Naive thymus-derived CD4-positive, alpha-beta T cell (primary cell): ENCODE results near the gene ASCL3. TPM values are rescaled to one million over a fixed set of nuclear protein-coding genes. Genes with fewer than 3 reads are reported as not detected.
A peak's percentile ranks its signal among the peaks of the same experiment; 100 is the strongest.
"Not testable (repeated sequence)": the region's sequence is repeated elsewhere in the genome, so short reads cannot be mapped to it uniquely, and the experiment has no call there.

Source experiments
- ATAC-seq: fragments of 150-1000 bp; cut with Tn5 transposase; 2 replicates; pipeline ENCODE4 v1.10.0; 2021; ENCODE audit warnings: mild to moderate bottlenecking, moderate library complexity
- CTCF ChIA-PET: fragments of 350-600 bp; sonication (Branson Sonifier 250); formaldehyde crosslinking; loops from one replicate; lab custom pipeline; 2021; ENCODE audit warnings: antibody characterized with exemption; lab: Charles Lee
- POLR2A ChIA-PET: fragments of 350-600 bp; sonication (Branson Sonifier 250); formaldehyde crosslinking; loops from one replicate; lab custom pipeline; 2021; ENCODE audit warnings: antibody characterized with exemption, inconsistent platforms; lab: Charles Lee
- DNase-seq, 9 donors: peaks; one replicate each; pipeline versions ENCODE4 v3.0.0 to v3.0.0-alpha.2; 2020 to 2022; ENCODE audit warnings: mixed read lengths in 1 of 9
- H3K27ac ChIP-seq: one replicate; pipeline ENCODE4 v1.7.0; 2013; ENCODE audit warnings: mild to moderate bottlenecking, low read depth, low read length, moderate library complexity
- H3K27me3 ChIP-seq, 2 donors: one replicate each; pipeline ENCODE4 v1.7.0; 2013; ENCODE audit warnings: low read length in 2 of 2, mild to moderate bottlenecking in 2 of 2, moderate library complexity in 2 of 2; ENCODE audit not compliant: control insufficient read depth in 2 of 2, insufficient read depth in 2 of 2
- H3K36me3 ChIP-seq, 3 experiments: 1 replicate in 2 of 3; 2 replicates in 1 of 3; pipeline ENCODE4 v1.7.0; 2013; ENCODE audit warnings: low read length in 3 of 3, mild to moderate bottlenecking in 3 of 3, moderate library complexity in 1 of 3; ENCODE audit not compliant: insufficient read depth in 3 of 3, control insufficient read depth in 2 of 3
- H3K4me1 ChIP-seq, 2 donors: one replicate each; pipeline ENCODE4 v1.7.0; 2013; ENCODE audit warnings: low read length in 2 of 2, mild to moderate bottlenecking in 2 of 2, moderate library complexity in 1 of 2; ENCODE audit not compliant: control insufficient read depth in 2 of 2, insufficient read depth in 2 of 2
- H3K4me3 ChIP-seq: 2 replicates; pipeline ENCODE4 v1.7.0; 2013; ENCODE audit warnings: mild to moderate bottlenecking, low read length
- H3K9me3 ChIP-seq, 3 experiments: 1 replicate in 2 of 3; 2 replicates in 1 of 3; pipeline ENCODE4 v1.7.0; 2013; ENCODE audit warnings: low read length in 3 of 3; ENCODE audit not compliant: control insufficient read depth in 2 of 3
- H3K27ac Mint-ChIP-seq, 9 donors: one replicate each; pipeline ENCODE4 v1.8.0; 2020 to 2022; ENCODE audit warnings: mixed read lengths in 9 of 9, mild to moderate bottlenecking in 8 of 9, moderate library complexity in 5 of 9, inconsistent platforms in 2 of 9
- H3K27me3 Mint-ChIP-seq, 5 donors: one replicate each; pipeline ENCODE4 v1.8.0; 2021 to 2022; ENCODE audit warnings: mixed read lengths in 5 of 5, mild to moderate bottlenecking in 1 of 5
- H3K36me3 Mint-ChIP-seq, 5 donors: one replicate each; pipeline ENCODE4 v1.8.0; 2020 to 2022; ENCODE audit warnings: mixed read lengths in 5 of 5, mild to moderate bottlenecking in 3 of 5, inconsistent platforms in 1 of 5
- H3K4me1 Mint-ChIP-seq, 7 donors: one replicate each; pipeline ENCODE4 v1.8.0; 2020 to 2022; ENCODE audit warnings: mixed read lengths in 7 of 7, mild to moderate bottlenecking in 3 of 7, inconsistent platforms in 1 of 7
- H3K4me3 Mint-ChIP-seq, 10 donors: one replicate each; pipeline ENCODE4 v1.8.0; 2020 to 2022; ENCODE audit warnings: mild to moderate bottlenecking in 10 of 10, mixed read lengths in 10 of 10, moderate library complexity in 6 of 10, inconsistent platforms in 2 of 10
- H3K9me3 Mint-ChIP-seq, 11 donors: one replicate each; pipeline ENCODE4 v1.8.0; 2020 to 2022; ENCODE audit warnings: mixed read lengths in 11 of 11, mild to moderate bottlenecking in 4 of 11, inconsistent platforms in 1 of 11, moderate library complexity in 1 of 11
- intact Hi-C, 2 donors: fragments of 100-400 bp; cut with micrococcal nuclease; formaldehyde crosslinking; loops; one replicate each; pipeline ENCODE4 v1.15.1; 2023
- polyA plus RNA-seq, 2 donors: library from polyadenylated mRNA; unstranded; fragments of 300-500 nt; fragmentation: Illumina TruSeq; gene quantifications; one replicate each; pipeline ENCODE4 v1.2.3, GENCODE V29; 2021
- total RNA-seq, 6 experiments: library from RNA in 5 of 6; stranded (reverse) in 5 of 6; gene quantifications; 1 replicate in 5 of 6; 2 replicates in 1 of 6; pipeline ENCODE4 v1.2.3 and lab custom pipeline; 2021 to 2026

ASCL3 gene
- total and polyA plus RNA-seq, 7 experiments from 2014 or later: not detected

GRCh38 chr11:8935789-8936188 lies 7.0 kb downstream of the ASCL3 start:
- H3K4me1 ChIP-seq, intact Hi-C loops, H3K36me3 ChIP-seq, ATAC-seq, POLR2A ChIA-PET, H3K27ac Mint-ChIP-seq, H3K27me3 Mint-ChIP-seq, H3K4me1 Mint-ChIP-seq, H3K9me3 ChIP-seq, H3K36me3 Mint-ChIP-seq, DNase-seq, H3K4me3 ChIP-seq, H3K9me3 Mint-ChIP-seq, H3K27ac ChIP-seq, CTCF ChIA-PET, H3K4me3 Mint-ChIP-seq, H3K27me3 ChIP-seq: not testable (repeated sequence)

GRCh38 chr11:8934742-8935488 lies 7.9 kb downstream of the ASCL3 start:
- Histone ChIP-seq H3K27ac (no peak overlapping the region), H3K4me3 (no peak overlapping the region), H3K9me3 (no peaks in the 10 kb centered on the region), H3K27me3 (no peaks in the 10 kb centered on the region), H3K36me3 (no peaks in the 10 kb centered on the region), H3K4me1 (no peaks in the 10 kb centered on the region)
- H3K27me3 Mint-ChIP-seq: no peaks in the 10 kb centered on the region
- H3K4me3 Mint-ChIP-seq: peak overlapping the region in 8 of 10 donors; percentile 19 to 67 (median 50)
- peak overlapping the region in 6 of 9 donors; percentile 7 to 82 (median 55) for H3K27ac Mint-ChIP-seq
- intact Hi-C loops: no loop called here
- peaks cover 0 to 8% (median 4%) of the 10 kb centered on the region in 7 donors for H3K4me1 Mint-ChIP-seq
- ChIA-PET POLR2A (no interaction called here), CTCF (no interaction called here)
- H3K9me3 Mint-ChIP-seq: peaks cover 0 to 2% (median 0%) of the 10 kb centered on the region in 11 donors
- DNase-seq (no peak), ATAC-seq (no peak)
- H3K36me3 Mint-ChIP-seq: no peaks in the 10 kb centered on the region

GRCh38 chr11:8933931-8934330 lies 8.9 kb downstream of the ASCL3 start:
- no peaks in the 10 kb centered on the region for H3K27me3 Mint-ChIP-seq
- H3K36me3 Mint-ChIP-seq: no peaks in the 10 kb centered on the region
- peaks cover 0 to 3% (median 0%) of the 10 kb centered on the region in 11 donors for H3K9me3 Mint-ChIP-seq
- H3K27me3 ChIP-seq: no peaks in the 10 kb centered on the region
- H3K4me1 ChIP-seq: no peaks in the 10 kb centered on the region
- H3K36me3 ChIP-seq: no peaks in the 10 kb centered on the region
- peaks cover 0 to 8% (median 4%) of the 10 kb centered on the region in 7 donors for H3K4me1 Mint-ChIP-seq
- no peaks in the 10 kb centered on the region for H3K9me3 ChIP-seq
- no peak overlapping the region for H3K27ac Mint-ChIP-seq
- ATAC-seq: no peak
- H3K4me3 Mint-ChIP-seq: no peak overlapping the region
- ChIA-PET CTCF (no interaction called here), POLR2A (no interaction called here)
- H3K4me3 ChIP-seq: no peak overlapping the region
- no peak overlapping the region for H3K27ac ChIP-seq
- DNase-seq: no peak
- intact Hi-C loops: no loop called here

- Mint-ChIP-seq H3K27ac (no peak within 1 kb of the TSS), H3K36me3 (no peaks in the 10 kb centered on the region), H3K4me1 (peaks cover 0 to 8% (median 4%) of the 10 kb centered on the region in 7 donors), H3K9me3 (peaks cover 0 to 3% (median 0%) of the 10 kb centered on the region in 11 donors), H3K27me3 (no peaks in the 10 kb centered on the region), H3K4me3 (no peak within 1 kb of the TSS)
- Histone ChIP-seq H3K27ac (no peak within 1 kb of the TSS), H3K9me3 (no peaks in the 10 kb centered on the region), H3K27me3 (no peaks in the 10 kb centered on the region), H3K4me1 (no peaks in the 10 kb centered on the region), H3K36me3 (no peaks in the 10 kb centered on the region), H3K4me3 (no peak within 1 kb of the TSS)
- intact Hi-C loops: no loop called here
- CTCF ChIA-PET: no interaction called here
- DNase-seq (no peak), ATAC-seq (no peak)
- POLR2A ChIA-PET: interaction anchor here (0.6 kb wide), 1 partner anchor 17 kb away, joined by 3 read pairs; no protein-coding TSS in a partner anchor
These were observed 10.1 kb downstream of the ASCL3 start, which contains the start of gene C11orf16 for GRCh38 chr11:8932564-8933180. C11orf16 (minus strand) TSS chr11:8932947; CDS start chr11:8932308, 639 bp downstream.

DNA sequence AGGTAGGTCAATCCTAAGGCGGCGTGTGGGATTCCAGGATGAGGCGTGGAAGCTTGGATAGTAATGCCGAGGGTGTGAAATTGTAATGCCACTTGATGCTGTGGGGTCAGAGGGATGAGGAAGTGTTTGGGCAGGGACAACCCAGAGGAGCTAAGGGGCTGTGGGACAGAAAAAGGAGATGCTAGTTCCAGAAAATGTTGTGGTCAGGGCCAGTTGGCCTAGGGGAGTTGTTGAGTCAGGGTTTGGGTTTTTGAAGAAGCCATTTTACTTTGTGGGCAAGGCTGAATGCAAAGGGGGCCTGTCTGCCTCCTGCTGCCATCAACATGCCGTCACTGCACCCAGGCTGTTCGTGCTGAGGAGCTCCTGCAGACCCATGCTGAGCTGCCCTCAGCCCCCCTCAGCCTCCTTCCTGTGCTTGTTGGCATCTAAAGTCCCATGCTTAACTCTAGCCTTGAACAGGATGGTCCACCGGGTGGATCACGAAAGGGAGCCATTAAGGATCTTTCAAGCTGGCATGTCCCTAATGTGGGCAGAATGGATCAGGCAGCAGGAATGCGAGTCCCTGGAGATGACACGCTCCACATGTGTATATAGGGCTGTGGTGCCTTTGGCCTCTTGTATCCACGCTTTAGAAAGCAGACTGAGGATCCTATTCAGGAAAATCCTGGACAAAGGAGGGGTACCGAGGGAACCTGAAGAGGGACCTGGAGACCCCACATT lies 12.2 kb downstream of the ASCL3 start:
- ATAC-seq (no peak), DNase-seq (no peak)
- peaks cover 0 to 8% (median 4%) of the 10 kb centered on the region in 7 donors for H3K4me1 Mint-ChIP-seq
- H3K9me3 Mint-ChIP-seq: peaks cover 0 to 3% (median 0%) of the 10 kb centered on the region in 11 donors
- no peaks in the 10 kb centered on the region for H3K4me1 ChIP-seq
- H3K27ac ChIP-seq: no peak overlapping the region
- intact Hi-C loops: no loop called here
- no peaks in the 10 kb centered on the region for H3K27me3 Mint-ChIP-seq
- H3K27me3 ChIP-seq: no peaks in the 10 kb centered on the region
- no peaks in the 10 kb centered on the region for H3K36me3 Mint-ChIP-seq
- no peak overlapping the region for H3K4me3 Mint-ChIP-seq
- ChIA-PET POLR2A (no interaction called here), CTCF (no interaction called here)
- H3K36me3 ChIP-seq: no peaks in the 10 kb centered on the region
- H3K27ac Mint-ChIP-seq: no peak overlapping the region
- H3K4me3 ChIP-seq: no peak overlapping the region
- H3K9me3 ChIP-seq: no peaks in the 10 kb centered on the region

DNA sequence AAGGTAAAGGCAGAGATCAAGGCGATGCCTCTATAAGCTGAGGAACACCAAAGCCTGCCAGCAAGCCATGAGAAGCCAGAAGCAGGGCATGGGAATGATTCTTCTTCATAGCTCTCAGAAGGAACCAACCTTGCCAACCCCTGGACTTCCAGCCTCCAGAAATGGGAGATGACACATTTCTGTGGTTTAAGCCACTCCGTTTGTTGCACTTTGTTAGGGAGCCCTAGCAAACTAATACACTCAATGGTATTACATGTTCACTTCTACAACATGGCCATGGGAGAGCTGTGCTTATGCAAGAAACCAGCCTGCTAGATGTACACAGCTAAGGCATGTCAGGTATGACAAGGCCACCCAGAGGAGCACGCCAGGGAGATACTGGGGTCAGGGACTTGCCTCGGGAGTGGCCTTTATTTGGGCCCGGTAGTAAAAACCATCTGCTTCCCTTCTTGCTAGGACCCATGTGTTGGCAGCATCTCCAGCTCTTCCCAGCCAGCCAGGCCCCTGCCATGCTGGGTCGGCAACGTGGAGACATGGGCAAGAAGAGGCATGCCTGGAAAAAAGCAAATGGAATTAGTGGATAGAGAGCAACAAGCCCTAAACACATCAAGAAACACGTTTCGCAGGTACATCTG lies 13.7 kb downstream of the ASCL3 start:
- CTCF ChIA-PET: interaction anchor here (0.6 kb wide), 1 partner anchor 590 kb away, joined by 4 read pairs; no protein-coding TSS in a partner anchor
- Histone ChIP-seq H3K9me3 (no peaks in the 10 kb centered on the region), H3K4me3 (no peak overlapping the region), H3K4me1 (no peaks in the 10 kb centered on the region), H3K27me3 (no peaks in the 10 kb centered on the region), H3K36me3 (no peaks in the 10 kb centered on the region), H3K27ac (no peak overlapping the region)
- no peak for DNase-seq
- H3K9me3 Mint-ChIP-seq: peaks cover 0 to 3% (median 0%) of the 10 kb centered on the region in 11 donors
- H3K4me3 Mint-ChIP-seq: no peak overlapping the region
- no peaks in the 10 kb centered on the region for H3K27me3 Mint-ChIP-seq
- no peaks in the 10 kb centered on the region for H3K4me1 Mint-ChIP-seq
- POLR2A ChIA-PET: no interaction called here
- intact Hi-C loops: no loop called here
- H3K36me3 Mint-ChIP-seq: no peaks in the 10 kb centered on the region
- H3K27ac Mint-ChIP-seq: no peak overlapping the region
- no peak for ATAC-seq
